GM21723 (cell line): ENCODE measurements around the gene FKBP2.
A peak's percentile ranks its signal among the peaks of the same experiment; 100 is the strongest.

Source experiments
- ATAC-seq: cut with Tn5 transposase; IDR thresholded peaks from one replicate; pipeline ENCODE4 v1.9.1; 2021; ENCODE audit warnings: mild to moderate bottlenecking, moderate library complexity; ENCODE audit not compliant: unreplicated experiment

The FKBP2 gene

GRCh38 chr11:64240435-64241240 lies at the start of gene FKBP2:
Gene FKBP2 (plus strand): TSS chr11:64241095. CDS start chr11:64242388, 1,293 bp downstream.
- ATAC-seq = peak; percentile 45

GRCh38 chr11:64192434-64192833 lies 48.5 kb upstream of the FKBP2 start:
- no peak for ATAC-seq

- ATAC-seq = no peak
These were observed 44.3 kb upstream of the FKBP2 start for GRCh38 chr11:64196626-64197025.

- no peak for ATAC-seq
These were observed 42.4 kb upstream of the FKBP2 start for GRCh38 chr11:64198511-64198910.

- ATAC-seq = no peak
These were observed 39.4 kb upstream of the FKBP2 start for GRCh38 chr11:64201543-64201942.

GRCh38 chr11:64202992-64203391 lies 37.9 kb upstream of the FKBP2 start:
- no peak for ATAC-seq

GRCh38 chr11:64203421-64204079 lies 37.3 kb upstream of the FKBP2 start:
- ATAC-seq = no peak

GRCh38 chr11:64204080-64204440 lies 36.8 kb upstream of the FKBP2 start:
- no peak for ATAC-seq

GRCh38 chr11:64204464-64204989 lies 36.4 kb upstream of the FKBP2 start:
- no peak for ATAC-seq

- peak; percentile 4 for ATAC-seq
These were observed 34.2 kb upstream of the FKBP2 start, which contains the start of gene FERMT3 for GRCh38 chr11:64206457-64207255. Gene FERMT3 (plus strand): TSS chr11:64206721. CDS start chr11:64207365, 644 bp downstream.

- peak; percentile 58 for ATAC-seq
These were observed 33.4 kb upstream of the FKBP2 start for GRCh38 chr11:64207256-64208085.

- no peak for ATAC-seq
These were observed 32.7 kb upstream of the FKBP2 start for GRCh38 chr11:64208086-64208795.

GRCh38 chr11:64208796-64209562 lies 31.9 kb upstream of the FKBP2 start:
- no peak for ATAC-seq

GRCh38 chr11:64209563-64209843 lies 31.4 kb upstream of the FKBP2 start:
- no peak for ATAC-seq

GRCh38 chr11:64210301-64211020 lies 30.4 kb upstream of the FKBP2 start:
- no peak for ATAC-seq

GRCh38 chr11:64211181-64211872 lies 29.6 kb upstream of the FKBP2 start:
- ATAC-seq = no peak

GRCh38 chr11:64216879-64217278 lies 24.0 kb upstream of the FKBP2 start:
- ATAC-seq = no peak
